Body of pancreas (tissue), 4 donors: ENCODE data around the gene ZSWIM6.

ENCODE experiments used
- CTCF ChIP-seq, 7 experiments: fragments of 450-650 bp in 4 of 7; fragments of 200-600 bp in 3 of 7; sonication (generic) in 3 of 7; IDR thresholded peaks; one replicate each; pipeline ENCODE4 v1.5.1; 2016 to 2019; ENCODE audit warnings: antibody characterized with exemption in 7 of 7
- POLR2A ChIP-seq, 3 donors: fragments of 450-650 bp; IDR thresholded peaks; one replicate each; pipeline ENCODE4 v1.6.1; 2016; ENCODE audit warnings: antibody characterized with exemption in 3 of 3, mild to moderate bottlenecking in 2 of 3

- TF ChIP-seq CTCF (IDR thresholded peaks at IDR 0.05), result peak in 2 of 7 experiments; percentile 2 to 10
- no peak for TF ChIP-seq POLR2A (IDR thresholded peaks at IDR 0.05)
These were observed 30.8 kb downstream of the ZSWIM6 start for GRCh38 chr5:61362796-61363368.
